Inflammatory macrophage (primary cell): ENCODE data around the gene SNHG17.
A peak's percentile ranks its signal among the peaks of the same experiment; 100 is the strongest.
"Not testable (repeated sequence)": the region's sequence is repeated elsewhere in the genome, so short reads cannot be mapped to it uniquely, and the experiment has no call there.

ENCODE experiments used
- DNase-seq, 2 donors: peaks; one replicate each; pipeline ENCODE4 v3.0.0-alpha.2; 2020 to 2022
- total RNA-seq, 18 experiments: gene quantifications; one replicate each; lab custom pipeline; 2026; ENCODE audit warnings: mixed read lengths in 6 of 18, inconsistent platforms in 2 of 18; lab: John Stamatoyannopoulos, UW

The SNHG17 gene
- 5.2 to 25.6 (median 10.8) reads per million in 18 experiments for total RNA-seq

GRCh38 chr20:38434770-38435554 is at the start of gene SNHG17:
TSS of gene SNHG17 (minus strand) at chr20:38435328.
- DNase-seq: peak; percentile 95 to 96

GRCh38 chr20:38479596-38479995 is 44.5 kb upstream of the SNHG17 start:
- DNase-seq: no peak

DNA sequence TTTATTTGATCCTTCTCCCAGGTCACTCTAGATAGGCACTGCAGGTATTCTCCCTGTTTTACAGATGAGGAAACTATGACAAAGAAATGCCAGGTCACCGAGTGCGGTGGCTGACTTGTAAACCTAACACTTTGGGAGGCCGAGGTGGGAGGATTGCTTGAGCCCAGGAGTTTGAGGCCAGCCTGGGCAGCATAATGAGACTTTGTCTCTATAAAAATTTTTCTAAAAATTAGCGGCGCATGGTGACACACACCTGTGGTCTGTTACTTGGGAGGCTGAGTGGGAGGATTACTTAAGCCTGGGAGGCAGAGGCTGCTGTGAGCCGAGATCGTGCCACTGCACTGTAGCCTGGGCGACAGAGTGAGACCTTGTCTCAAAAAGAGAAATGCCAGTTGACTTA is 42.6 kb upstream of the SNHG17 start:
- DNase-seq: no peak

GRCh38 chr20:38473367-38473795 is 38.3 kb upstream of the SNHG17 start:
- DNase-seq: no peak

DNA sequence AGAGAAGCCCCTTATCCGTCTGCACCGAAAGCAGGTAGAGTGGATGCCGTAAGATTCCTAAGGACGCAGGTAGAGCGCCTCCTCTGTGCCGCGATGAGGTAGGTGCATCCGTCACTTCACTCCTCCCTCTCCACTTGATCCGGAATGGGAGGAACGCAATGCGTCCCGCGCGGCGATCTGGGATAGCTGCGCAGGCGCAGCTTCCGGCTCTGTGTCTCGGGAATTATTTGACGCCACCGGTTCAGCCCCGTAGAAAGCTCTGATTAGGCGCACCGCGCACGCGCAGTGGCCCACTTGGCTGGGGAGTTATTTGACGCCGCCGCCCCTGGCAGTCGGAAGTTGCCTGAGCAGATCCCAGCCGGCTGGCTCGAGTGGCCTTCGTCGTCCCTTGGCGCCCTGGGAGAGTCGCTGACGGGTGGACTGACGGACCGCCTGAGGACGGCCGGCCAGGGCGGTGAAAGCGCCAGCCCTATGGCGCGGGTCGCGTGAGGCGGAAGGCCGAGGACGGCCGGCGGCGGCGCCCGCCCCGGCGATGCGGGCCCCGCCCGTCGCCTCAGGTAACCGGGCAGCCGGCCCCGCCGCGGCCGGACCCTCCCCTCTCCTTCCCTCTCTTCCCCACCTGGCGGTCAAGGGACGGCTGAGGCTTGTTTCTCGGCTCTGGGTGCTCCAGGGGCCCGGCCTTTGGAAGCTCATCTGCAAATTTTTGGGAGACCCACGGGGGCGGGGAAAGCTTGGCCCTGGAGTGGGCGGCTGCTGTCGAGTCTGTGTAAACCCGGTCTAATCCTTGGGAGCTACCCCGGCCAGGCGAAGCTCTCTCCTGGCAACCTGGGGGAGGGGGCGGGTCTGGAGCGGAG is 37.6 kb upstream of the SNHG17 start, which contains the start of gene RALGAPB:
Gene RALGAPB, plus strand, starts transcription at position 331 of the 854 bp plus-strand sequence. CDS start 15,590 bp downstream, outside the sequence.
- peak; percentile 99 to 100 for DNase-seq

DNA sequence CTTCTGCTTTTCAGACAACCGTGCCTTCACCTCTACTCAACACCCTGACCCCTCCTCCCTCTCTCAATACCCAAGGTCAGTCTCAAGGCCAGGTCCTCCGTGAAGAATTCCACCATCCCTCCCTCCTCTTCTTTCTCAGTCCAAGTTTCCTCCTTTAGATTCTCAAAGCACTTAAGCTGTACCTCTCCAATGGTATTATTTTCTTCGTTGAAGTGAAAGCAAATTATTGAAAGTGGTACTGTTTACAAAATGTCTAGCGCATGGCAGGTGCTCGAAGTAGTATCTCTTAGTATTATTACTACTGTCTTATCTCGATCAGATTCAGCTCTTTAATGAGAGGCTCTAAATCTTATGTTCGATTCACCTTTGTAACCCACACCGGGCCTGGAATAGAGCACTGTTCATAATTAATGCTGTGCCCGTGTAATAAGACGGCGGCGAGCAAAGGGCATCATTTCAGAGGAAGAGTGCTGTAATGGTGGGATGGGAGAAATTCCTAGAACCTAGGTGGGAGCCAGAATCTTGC is 36.9 kb upstream of the SNHG17 start:
- no peak for DNase-seq

DNA sequence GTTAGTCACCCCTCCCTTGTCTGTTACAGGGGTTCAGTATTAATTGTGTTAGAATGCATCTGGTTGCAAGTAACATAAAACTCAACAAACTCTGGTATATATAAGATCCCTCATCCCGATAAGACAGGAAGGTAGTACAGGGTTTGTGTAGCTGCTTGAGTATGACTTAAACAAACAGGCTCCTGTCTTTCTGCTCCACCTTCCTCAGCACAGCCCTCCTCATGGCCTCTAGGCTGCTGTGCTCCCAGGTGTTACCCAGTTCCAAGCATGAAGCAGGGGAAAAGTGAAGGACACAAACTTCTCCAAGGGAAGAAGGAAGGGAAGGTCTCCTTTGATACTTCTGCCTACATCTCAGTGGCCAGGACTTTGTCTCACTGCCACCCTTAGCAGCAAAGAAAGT is 36.1 kb upstream of the SNHG17 start:
- no peak for DNase-seq

- no peak for DNase-seq
These were observed 31.9 kb upstream of the SNHG17 start for GRCh38 chr20:38466983-38467382.

DNA sequence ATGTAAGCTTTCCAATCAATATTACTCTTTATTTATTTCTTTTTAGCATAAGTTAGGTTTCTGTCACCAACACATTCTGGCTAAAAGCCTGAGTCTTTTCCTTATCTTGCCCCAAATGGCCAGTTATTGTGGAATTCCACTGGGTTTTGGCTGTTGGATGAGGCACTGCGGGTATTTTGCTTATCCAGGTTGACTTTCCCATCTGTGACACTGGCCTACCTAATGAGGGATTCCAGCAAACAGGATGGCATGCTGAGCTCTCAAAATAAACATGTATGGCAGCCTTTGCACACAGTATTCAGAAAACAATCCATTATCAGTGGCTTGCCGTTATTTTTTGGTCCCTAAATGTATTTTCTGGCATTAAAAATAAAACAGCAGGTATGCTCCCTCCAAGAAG is 31.0 kb upstream of the SNHG17 start:
- DNase-seq: no peak

DNA sequence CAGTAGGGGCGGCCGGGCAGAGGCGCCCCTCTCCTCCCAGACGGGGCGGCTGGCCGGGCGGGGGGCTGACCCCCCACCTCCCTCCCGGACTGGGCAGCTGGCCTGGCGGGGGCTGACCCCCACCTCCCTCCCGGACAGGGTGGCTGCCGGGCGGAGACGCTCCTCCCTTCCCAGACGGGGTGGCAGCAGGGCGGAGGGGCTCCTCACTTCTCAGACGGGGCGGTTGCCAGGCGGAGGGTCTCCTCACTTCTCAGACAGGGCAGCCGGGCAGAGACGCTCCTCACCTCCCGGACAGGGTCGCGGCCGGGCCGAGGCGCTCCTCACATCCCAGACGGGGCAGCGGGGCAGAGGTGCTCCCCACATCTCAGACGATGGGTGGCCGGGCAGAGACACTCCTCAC is 26.4 kb upstream of the SNHG17 start:
- DNase-seq: not testable (repeated sequence)

GRCh38 chr20:38461167-38461566 is 26.0 kb upstream of the SNHG17 start:
- DNase-seq: not testable (repeated sequence)

DNA sequence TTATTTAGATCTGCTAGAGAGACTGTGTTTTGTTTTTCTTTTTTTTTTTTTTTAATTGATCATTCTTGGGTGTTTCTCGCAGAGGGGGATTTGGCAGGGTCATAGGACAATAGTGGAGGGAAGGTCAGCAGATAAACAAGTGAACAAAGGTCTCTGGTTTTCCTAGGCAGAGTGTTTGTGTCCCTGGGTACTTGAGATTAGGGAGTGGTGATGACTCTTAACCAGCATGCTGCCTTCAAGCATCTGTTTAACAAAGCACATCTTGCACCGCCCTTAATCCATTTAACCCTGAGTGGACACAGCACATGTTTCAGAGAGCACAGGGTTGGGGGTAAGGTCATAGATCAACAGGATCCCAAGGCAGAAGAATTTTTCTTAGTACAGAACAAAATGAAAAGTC is 25.5 kb upstream of the SNHG17 start:
- DNase-seq: not testable (repeated sequence)

DNA sequence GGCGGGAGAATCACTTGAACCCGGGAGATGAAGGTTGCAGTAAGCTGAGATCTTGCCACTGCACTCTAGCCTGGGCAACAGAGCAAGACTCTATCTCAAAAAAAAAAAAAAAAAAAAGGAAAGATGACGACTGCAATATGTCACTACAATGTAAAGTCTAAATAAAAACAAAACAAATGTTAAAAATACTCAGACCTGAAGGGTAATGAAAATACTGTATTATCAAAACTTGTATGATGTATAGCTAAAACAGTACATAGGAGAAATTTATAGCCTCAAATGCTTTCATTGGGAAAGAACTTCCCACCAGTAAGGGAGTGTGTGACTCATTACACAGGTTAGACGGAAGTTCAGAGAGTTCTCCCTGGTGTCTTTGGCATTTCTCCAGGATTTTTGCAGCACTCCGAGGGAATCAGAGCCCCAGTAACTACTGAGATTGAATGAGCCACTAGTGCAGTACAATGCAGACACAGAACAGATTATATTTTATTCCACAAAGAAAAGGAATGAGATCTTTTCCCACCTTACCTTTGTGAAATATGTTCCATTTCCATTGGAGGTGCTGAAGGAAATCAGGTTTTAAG is 25.0 kb upstream of the SNHG17 start:
- DNase-seq: peak; percentile 28 to 29

DNA sequence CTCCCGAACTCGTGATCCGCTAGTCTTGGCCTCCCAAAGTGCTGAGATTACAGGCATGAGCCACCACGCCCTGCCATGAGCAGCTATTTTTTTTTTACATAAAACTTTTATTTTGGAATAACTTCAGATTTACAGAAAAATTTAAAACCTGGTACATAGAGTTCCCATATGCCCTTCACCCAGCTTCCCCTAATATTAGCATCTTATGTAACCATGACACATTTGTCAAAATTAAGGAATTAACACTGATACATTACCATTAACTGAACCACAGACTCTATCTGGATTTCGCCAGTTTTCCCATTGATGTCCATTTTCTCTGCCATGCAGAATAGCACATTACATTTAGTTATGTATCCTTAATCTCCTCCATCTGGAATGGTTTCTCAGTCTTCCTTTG is 23.2 kb upstream of the SNHG17 start:
- DNase-seq: no peak

GRCh38 chr20:38454556-38455473 is 19.7 kb upstream of the SNHG17 start:
- DNase-seq: no peak

GRCh38 chr20:38453941-38454340 is 18.8 kb upstream of the SNHG17 start:
- no peak for DNase-seq

GRCh38 chr20:38452880-38453624 is 17.9 kb upstream of the SNHG17 start:
- no peak for DNase-seq

DNA sequence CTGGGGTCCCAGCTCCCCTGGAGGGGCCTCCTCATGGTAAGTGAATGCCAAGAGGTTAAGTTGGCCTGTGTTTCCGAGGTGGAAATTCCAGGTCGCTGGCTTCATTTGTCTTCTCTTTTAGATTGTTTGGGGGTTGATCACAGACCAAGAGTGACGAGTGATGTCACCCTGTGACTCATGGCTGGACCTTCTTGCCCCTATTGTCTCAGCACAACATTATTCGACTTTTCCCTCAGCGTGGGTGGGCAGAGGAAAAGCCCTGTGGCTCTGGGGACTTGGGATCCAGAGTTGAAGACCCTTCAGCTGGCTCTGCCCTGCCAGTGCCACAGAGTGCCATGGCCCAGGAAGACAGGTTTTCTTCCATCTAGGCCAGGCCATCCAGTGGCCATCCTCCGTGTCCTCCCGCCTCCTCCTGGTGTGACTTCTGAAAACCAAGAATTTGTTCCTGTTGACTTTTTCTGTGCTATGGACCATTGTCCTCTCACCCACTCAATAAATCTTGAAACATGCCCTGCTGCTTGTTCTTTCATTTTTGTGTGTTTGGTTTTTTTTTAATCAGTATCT is 15.4 kb upstream of the SNHG17 start:
- DNase-seq: no peak

DNA sequence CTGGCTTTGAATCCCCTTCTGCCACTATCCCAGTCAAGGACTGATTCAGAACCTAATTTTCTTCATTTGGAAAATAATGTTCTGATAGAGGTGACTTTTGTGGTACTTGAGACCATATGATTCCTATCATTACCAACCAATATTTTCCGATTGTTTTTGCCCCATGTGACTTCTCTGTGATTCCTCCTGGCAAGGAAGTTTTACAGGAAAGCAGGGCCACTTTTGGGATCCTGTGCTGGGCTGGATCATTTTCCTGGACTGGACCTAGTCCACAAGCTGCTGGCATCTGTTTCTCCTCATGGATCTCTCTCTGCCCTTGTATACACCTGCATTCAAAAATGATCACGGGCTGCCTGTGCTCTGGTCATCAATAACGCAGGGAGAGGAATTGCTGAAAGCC is 13.9 kb upstream of the SNHG17 start:
- no peak for DNase-seq

GRCh38 chr20:38447931-38448675 is 13.0 kb upstream of the SNHG17 start:
- DNase-seq: peak; percentile 26 to 35
